Forelimb muscle (tissue), 1 donor: ENCODE measurements around the gene SLC36A4. TPM values are rescaled to one million over a fixed set of nuclear protein-coding genes. Genes with fewer than 3 reads are reported as not detected.
"Not testable (repeated sequence)": the region's sequence is repeated elsewhere in the genome, so short reads cannot be mapped to it uniquely, and the experiment has no call there.

ENCODE experiments used
- DNase-seq: peaks from one replicate; pipeline ENCODE4 v3.0.0-alpha.2; 2013; ENCODE audit warnings: low read depth
- polyA plus RNA-seq: library from polyadenylated mRNA; unstranded; fragments of 120-200 nt; gene quantifications from one replicate; pipeline ENCODE4 v1.2.1, GENCODE V29; 2013; ENCODE audit not compliant: insufficient read length

The SLC36A4 gene
- 8.2 TPM for polyA plus RNA-seq

DNA sequence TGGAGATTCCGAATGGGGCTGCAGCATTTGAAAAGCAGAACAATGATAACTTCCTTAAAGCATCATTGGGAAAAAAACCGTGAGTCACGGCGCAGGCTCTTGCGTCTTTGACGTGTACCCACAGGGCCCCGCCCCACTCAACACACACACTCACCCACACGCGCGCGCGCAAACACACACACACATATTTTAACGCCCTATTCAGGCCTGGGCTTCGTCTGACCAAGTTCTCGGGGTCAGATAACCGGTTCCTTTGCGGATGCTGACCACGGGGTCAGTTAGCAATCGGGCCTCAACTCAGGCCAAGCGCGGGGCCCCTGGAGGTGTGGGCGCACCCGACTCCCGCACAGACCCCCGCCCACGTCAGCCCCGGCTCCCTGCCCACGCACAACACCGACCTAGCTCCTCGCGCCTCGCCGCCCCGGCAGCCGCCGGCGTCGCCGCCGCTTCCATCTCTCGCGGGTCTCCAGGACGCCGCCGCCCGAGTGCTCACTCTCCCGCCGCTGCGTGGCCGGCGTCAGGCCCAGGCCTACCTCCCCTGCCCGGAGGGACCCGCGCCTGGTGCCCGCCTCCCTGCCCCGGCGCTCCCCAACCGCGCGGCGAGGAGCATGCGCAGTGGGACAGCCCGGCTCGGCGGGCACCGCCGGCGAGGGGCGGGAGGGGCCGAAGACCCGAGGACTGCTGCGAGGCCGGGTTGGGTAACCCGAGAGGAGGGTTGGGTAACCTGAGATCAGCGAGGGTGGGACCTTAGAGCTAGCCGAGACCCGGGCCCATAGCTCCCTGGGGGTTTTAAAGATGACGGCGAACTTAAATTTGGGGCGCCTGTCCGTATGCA lies at the start of gene SLC36A4:
SLC36A4 (minus strand) TSS at position 612 of the 835 bp plus-strand sequence; CDS start at position 453, 159 bp downstream.
- DNase-seq, result peak; percentile 57

DNA sequence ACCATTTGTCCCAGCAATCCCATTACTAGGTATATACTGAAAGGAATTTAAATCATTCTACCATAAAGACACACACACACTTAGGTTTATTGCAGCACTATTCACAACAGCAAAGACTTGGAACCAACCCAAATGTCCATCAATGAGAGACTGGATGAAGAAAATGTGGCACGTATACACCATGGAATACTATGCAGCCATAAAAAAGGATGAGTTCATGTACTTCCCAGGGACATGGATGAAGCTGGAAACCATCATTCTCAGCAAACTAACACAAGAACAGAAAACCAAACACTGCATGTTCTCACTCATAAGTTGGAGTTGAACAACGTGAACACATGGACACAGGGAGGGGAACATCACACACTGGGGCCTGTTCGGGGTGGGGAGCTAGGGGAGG lies 49.0 kb upstream of the SLC36A4 start:
- not testable (repeated sequence) for DNase-seq

DNA sequence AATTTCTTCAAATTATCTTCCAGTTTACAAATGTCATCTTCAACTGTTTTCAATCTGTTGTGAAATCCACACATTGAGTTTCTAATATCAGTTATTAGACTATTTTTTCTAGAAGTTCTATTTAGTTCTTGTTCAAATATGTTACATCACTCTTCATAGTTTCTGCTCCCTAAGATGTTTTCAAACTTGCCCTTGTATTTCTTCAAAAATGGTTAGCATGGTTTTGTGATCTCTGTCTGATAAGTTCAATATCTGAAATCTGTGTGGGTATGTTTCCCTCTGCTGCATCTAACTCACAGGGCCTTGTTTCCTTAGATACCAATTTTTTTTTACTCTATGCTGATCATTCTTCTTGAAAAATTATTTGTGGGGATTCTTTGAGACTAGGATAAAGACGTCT lies 46.2 kb upstream of the SLC36A4 start:
- no peak for DNase-seq

DNA sequence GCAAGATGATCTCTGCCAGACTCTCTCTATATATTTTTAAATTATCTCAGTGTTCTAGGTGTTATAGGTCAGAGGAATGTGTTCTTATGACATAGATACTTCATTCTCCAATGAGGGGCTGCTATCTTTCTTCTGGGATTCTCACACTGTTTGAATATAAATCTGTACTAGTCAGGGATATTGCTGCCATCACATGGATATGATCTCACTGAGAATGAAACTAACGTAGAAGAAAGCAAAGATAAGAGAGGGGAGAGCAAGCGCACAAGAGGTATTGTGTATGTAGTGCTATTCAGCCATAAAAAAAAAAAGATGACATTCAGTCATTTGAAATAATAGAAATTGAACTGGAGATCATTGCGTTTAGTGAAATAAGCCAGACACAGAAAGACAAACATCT lies 42.2 kb upstream of the SLC36A4 start:
- no peak for DNase-seq

DNA sequence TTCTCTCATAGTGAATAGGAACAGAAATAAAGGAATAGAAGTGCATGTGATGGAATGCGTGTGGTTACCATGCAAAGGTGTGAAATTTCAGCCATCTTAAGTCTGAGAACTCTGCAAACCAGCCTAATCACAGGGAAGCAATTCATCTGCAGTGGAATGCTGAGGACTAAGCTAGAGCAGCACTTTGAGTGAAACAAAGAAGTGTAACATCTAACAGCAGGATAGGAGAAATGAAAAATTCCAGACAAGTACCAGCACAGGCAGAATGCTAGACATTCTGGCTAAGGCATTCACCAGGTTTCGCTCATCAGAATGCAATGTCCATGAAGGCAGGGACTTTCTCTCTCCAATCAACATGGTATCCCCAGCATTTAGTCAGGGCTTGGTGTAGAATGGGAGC lies 41.2 kb upstream of the SLC36A4 start:
- DNase-seq, result no peak

DNA sequence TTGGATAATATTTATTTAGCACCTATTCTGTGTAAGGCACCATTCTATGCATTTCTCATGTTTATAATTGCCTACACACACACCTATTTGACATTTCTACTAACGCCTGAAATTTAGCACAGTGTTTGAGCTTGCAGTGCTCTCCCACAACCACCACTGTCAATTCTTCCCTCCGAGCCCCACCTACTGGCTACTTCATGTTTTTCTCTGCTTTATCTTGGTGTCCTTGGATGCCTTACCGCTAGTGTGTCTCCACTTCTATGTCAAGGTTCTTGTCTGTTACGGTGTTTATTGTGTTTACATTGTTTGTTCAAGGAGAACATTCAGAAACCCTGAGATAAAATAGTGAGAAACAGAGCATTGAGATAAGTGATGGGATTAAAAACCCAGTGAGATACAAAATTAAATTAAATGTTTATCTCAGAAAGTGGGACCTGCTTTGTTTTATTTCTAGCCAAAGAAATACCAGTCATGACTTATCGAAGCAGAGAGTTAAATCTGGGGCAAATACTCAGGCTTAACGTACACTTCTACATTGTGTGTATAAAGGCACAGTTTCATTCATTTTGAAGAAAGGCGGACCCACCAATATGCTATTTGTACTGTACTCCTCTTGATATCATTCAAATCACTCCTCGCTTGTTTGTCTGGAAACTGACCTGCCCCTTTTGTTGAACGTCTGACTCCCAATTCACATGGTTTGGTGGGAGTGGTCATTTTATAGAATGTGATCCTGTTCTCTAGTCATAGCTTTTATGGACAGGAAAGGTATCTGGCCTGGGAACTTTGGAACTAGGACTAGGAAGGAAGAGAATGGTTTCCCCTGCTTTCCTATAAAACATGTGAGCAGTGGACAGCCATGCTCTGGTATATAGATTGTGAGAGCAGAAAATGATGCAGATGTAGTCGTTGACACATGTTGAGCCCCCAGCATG lies 39.2 kb upstream of the SLC36A4 start:
- DNase-seq, result no peak

DNA sequence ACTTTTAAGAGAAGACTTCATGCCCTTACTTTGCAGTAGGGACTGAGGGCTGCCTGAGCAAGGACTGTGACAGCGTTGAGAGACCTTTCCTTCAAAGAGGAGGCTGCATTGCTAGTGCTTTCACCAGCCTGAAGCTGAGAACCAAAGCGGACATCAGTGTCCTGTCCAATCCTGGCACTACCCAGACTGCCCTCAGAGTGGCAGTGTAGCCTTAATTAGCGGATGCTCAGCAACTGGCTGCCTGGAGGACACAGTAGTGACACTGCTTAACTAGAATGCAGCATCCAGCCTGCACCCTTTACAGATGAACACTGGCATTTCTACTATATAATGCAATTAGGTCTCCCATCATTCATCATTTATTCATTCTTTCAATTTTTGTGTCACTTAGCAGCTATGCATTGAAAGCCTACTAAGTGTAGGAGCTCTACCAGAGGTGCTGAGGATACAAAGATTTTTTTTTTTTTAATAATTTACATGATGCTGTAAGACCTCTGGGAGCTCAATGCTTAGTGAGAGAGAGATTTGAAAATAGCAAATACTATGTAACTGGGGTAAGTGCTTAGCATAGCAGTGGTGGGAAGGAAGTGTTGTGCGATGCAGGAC lies 36.9 kb upstream of the SLC36A4 start:
- DNase-seq, result peak; percentile 45

DNA sequence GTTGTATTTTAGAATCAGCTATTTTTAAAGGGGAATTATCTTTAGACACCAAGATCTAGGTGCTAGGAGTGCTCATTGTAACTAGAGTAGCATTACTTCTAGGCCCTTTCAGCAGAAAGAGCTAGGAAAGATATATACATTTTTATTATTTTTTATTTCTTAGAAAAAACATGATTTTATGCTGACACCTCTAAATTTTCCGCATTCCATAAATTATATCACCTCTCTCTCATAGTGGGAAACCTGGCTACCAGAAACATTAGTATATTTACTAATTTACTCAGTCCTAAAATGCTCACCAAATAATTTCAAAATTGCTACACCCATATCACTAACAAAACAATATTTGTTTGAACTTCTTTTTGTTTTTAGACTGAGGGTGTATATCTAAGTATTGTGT lies 32.1 kb upstream of the SLC36A4 start:
- DNase-seq, result no peak

DNA sequence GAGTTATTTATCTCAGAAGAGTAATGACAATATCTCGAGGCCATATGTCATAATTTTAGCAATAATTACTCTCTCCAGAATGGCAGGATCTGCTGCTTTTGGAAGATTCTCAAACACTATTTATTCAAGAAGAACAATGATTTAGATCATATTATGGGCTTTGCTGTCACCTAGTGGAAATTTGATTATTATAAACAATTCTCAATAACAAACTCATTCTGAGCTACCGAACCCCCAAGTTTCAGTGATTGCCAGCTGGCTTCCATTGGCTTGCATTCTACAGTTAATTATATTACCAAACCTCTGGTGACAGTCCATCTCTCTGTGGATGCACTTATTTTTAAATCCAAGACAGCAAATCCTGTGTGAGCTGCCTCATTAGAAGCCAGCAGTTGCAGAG lies 27.9 kb upstream of the SLC36A4 start:
- no peak for DNase-seq

DNA sequence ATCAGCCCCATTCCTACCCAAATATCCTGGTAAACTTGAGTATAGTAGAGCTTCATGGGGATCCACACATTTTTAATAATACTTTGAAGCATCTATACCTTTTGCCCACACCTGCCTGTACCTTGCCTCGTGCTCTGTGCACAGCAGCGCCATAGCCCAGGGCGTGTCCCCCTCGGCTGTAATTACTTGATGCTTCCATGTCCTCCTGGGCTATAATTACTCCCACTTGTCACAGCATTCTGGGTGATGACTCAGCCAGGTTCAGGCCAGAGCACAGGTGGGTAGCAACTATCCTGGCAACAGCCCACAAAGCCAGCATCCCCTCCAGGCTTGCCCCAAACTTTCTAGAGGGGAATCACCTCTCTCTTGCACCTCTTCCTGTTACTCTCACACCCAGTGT lies 23.7 kb upstream of the SLC36A4 start:
- DNase-seq, result no peak

DNA sequence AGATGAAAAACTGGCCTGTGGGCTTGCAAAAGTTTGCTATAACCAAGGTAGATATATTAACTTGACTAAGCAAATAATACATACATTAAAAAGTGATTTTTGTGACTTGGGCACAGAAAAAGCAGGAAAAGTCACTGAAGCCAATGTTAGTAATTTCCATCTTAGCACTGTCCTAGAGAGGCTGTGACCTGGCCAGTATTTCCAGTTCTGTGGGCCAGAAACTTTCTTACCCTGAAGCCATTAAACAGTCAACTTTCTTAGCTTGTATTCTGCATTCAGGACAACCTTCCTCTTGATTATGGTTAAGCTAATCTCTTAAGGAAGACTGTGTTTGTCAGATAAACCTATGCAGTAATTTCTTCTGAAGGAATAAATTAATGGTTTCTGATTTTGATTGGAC lies 22.3 kb upstream of the SLC36A4 start:
- DNase-seq, result no peak

DNA sequence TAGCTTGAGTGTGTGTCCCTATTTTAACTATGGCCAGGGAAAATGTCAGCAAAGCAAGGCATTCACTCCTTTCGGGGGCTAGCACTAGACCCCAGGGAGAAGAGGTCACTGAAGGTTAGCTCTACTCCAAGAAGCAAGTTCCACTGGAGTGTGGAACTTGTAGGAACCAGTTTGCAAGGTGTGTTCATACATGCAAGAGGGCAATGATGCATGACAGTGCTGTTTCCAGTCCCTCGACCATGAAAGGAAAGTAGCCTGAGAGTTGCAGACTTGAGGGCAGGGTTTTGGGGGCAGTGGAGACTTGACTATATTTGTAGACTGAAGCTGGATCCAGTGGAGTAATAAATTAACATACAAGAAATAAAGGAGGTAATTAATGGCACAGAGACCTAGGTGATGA lies 21.6 kb upstream of the SLC36A4 start:
- no peak for DNase-seq

DNA sequence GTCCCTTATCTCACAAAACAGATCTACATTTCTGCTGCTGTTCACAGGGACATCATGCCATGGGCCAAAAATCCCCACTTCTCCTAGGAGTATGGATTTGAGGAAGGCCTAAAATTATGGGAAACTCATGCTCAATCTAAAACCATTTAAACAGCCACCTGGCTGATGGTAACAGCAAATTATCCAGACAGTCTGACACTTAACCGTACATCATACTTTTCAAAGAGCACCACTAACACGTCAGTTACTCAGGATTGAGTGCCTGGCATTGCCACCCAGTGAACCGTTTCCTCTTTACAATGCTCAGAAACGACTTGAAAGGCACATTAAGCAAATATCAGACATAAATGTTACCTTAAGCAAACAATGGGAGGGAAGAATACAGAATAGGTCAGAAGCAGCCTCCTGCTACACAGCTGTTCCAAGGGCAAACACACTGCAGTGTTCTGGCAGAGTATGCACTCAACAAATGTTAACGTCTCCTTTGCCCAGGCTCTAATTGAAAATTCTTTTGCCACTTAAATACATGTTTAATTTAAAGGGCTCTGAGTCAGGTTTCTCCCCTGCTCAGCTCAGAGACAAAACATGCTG lies 18.8 kb upstream of the SLC36A4 start:
- DNase-seq, result no peak

DNA sequence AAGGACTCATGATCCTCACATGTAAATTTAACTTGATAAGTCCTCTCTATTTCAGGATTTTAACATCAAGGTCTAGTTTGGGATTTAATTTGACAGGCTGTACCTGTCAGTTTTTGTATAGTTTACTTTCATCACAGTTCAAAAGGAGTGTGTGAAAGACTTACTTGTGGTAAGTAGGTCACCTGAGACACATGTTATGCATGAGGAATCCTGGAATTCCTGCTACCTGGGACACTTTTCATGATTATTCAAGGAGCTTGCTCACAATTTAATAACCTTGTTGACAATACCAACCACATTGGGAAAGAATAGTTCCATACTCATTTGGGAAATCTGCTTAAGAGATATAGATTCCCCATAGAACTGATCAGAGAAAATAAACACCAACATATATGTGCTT lies 15.8 kb upstream of the SLC36A4 start:
- DNase-seq, result no peak

DNA sequence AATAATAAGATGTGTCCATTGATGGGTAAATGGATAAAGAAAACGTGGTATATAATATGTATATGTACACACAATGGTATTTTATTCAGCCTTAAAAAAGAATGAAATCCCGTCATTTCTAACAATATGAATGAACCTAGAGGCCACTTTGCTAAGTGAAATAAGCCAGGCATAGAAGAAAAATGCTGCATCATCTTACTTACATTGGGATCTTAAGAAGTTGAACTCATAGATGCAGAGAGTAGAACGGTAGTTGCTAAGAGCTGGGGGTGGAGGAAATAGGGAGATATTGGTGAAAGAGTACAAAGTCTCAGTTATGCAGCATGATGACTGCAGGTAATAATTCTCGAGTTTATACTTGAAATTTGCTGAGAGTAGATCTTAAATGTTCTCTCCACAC lies 14.3 kb upstream of the SLC36A4 start:
- no peak for DNase-seq

DNA sequence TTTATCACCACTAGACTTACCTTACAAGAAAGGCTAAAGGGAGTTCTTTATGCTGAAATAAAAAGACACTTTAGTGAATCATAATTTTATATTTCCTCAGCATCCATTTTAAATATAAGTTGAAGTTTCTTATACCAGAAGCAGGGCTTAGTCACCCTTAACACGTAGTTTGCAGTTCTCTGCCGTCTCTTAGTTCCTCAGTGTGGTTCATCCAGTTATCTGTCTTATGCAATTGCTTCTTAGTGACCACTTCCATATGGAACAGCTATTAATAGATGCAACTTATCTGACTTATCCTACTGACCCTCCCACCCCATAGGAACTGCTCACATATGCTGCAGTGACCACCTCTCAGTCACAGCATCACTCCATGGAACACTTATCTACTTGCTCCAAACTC lies 11.7 kb upstream of the SLC36A4 start:
- DNase-seq, result no peak

DNA sequence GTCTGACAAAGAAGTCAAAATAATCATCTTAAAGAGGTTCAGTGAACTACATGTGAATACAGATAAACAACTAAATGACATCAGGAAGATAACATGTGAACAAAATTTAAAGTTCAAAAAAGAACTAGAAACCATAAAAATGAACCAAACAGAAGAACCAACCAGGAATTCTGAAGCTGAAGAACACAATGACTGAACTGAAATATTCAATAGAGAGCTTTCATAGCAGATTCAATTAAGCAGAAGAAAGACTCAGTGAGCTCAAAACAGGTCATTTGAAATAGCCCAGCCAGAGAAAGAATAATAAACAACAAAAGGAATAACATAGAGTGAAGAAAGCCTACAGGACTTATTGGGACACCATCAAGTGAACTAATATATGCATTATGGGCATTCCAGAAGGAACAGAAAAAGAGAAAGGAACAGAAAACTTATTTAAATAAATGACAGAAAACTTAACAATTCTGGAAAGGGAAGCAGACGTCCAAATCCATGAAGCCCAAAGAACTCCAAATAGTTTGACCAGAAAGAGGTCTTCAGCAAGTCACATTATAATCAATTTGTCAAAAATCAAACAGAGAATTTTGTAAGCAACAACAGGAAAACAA lies 11.0 kb upstream of the SLC36A4 start:
- no peak for DNase-seq

DNA sequence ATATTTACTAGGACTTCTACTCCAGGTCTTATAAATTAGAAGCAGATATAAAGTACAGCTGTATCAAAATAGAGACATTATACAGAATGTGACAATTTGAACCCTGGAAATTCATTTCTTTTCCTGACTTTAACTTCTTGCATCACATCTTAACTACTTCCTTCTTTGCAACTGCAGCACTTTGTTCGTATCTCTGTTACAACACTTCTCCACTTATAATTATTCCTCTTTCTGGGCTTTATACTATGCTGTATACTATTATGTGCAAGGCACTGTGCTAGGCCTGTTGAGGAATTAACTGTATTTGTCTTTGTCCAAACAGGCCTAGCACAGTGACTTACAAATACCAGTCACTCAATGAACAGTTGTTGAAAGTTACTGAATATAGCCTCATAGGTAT lies 1.8 kb upstream of the SLC36A4 start:
- no peak for DNase-seq

DNA sequence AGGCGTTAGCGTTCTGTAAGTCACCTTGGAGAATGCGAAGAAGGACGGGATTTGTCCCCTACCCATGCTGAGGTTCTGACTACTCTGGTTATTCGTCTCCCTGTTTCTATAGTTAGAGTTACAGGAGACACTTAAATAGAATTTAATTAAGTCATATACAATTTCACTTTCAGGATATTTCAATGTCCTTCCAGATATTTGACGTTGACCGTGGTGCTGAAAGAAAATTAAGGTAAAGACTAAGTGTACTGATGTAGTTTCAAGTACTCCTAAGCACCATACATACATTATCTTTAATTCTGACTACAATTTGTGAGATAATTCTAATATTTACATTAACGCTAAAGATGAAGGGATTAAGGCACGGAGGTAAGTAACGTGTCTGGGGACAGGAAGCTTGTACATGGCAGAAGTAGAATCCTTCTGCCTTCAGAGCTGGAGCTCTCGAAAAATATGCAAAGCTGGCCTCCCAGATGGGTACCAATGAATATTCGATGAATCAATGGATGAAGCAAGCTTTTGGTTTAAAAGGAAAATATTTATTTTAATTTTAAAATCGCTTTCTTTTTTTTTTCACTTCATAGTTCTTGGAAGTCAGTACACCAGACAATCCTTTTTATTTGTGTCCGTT lies 539 bp upstream of the SLC36A4 start:
- peak; percentile 9 for DNase-seq

DNA sequence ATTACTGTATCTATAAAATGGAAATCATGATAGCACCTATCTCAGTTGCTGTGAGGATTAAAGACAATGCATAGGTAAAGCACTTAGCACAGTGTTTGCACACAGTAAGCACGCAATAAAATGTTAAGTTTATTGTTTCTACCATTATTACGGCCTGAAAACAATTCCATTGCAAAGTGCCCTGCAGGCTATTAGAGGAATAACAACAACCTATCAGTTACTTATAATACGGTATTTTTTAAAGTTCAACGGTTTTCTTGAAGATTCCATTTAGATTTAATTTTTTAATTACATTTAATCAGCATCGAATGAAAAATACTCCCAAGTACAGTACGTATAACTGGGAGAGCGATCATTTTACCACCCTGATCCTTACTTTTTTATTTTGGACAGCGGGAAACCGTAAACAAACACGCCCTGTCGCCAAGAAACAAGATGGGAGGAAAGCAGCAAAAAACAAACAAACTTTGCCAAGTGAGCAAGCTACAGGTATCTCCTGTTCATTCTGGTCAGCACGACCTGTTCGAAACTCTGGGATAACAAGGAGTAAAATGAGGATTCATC lies 893 bp downstream of the SLC36A4 start:
- DNase-seq, result no peak
